HEK293 (cell line): ENCODE results near the gene NRIP2.

Source experiments
- EGR2 ChIP-seq: fragments of 450-650 bp; formaldehyde crosslinking; IDR thresholded peaks from 2 replicates; pipeline ENCODE4 v1.5.1; 2016; ENCODE audit warnings: low read depth, missing biosample characterization, missing genetic modification characterization
- HIC1 ChIP-seq: fragments of 450-650 bp; formaldehyde crosslinking; IDR thresholded peaks from 2 replicates; pipeline ENCODE4 v1.5.1; 2016; ENCODE audit warnings: missing biosample characterization, missing genetic modification characterization
- KLF7 ChIP-seq: fragments of 450-650 bp; formaldehyde crosslinking; IDR thresholded peaks from 2 replicates; pipeline ENCODE4 v1.5.1; 2016; ENCODE audit warnings: missing biosample characterization, missing genetic modification characterization, borderline replicate concordance
- OVOL3 ChIP-seq: fragments of 450-650 bp; formaldehyde crosslinking; IDR thresholded peaks from 2 replicates; pipeline ENCODE4 v1.5.1; 2016; ENCODE audit warnings: missing biosample characterization, missing genetic modification characterization
- SCRT2 ChIP-seq: fragments of 450-650 bp; formaldehyde crosslinking; IDR thresholded peaks from 2 replicates; pipeline ENCODE4 v1.5.1; 2016; ENCODE audit warnings: missing biosample characterization, missing genetic modification characterization
- ZEB2 ChIP-seq: fragments of 450-650 bp; formaldehyde crosslinking; IDR thresholded peaks from 2 replicates; pipeline ENCODE4 v1.5.1; 2016; ENCODE audit warnings: missing biosample characterization, missing genetic modification characterization
- ZFP3 ChIP-seq: fragments of 450-650 bp; formaldehyde crosslinking; IDR thresholded peaks from 2 replicates; pipeline ENCODE4 v1.5.1; 2016; ENCODE audit warnings: low read depth, missing biosample characterization, missing genetic modification characterization
- ZFP41 ChIP-seq: fragments of 450-650 bp; formaldehyde crosslinking; IDR thresholded peaks from 2 replicates; pipeline ENCODE4 v1.5.1; 2016; ENCODE audit warnings: missing biosample characterization, missing genetic modification characterization, borderline replicate concordance
- ZNF112 ChIP-seq: fragments of 450-650 bp; formaldehyde crosslinking; IDR thresholded peaks from 2 replicates; pipeline ENCODE4 v1.5.0; 2017; ENCODE audit warnings: missing biosample characterization, missing genetic modification characterization
- ZNF114 ChIP-seq: fragments of 450-650 bp; formaldehyde crosslinking; IDR thresholded peaks from 2 replicates; pipeline ENCODE4 v1.5.0; 2017; ENCODE audit warnings: missing biosample characterization, missing genetic modification characterization
- ZNF133 ChIP-seq: fragments of 450-650 bp; formaldehyde crosslinking; IDR thresholded peaks from 2 replicates; pipeline ENCODE4 v1.5.1; 2016; ENCODE audit warnings: missing biosample characterization, missing genetic modification characterization
- ZNF155 ChIP-seq: fragments of 450-650 bp; formaldehyde crosslinking; IDR thresholded peaks from 2 replicates; pipeline ENCODE4 v1.5.1; 2016; ENCODE audit warnings: missing biosample characterization, missing genetic modification characterization
- ZNF2 ChIP-seq: fragments of 450-650 bp; formaldehyde crosslinking; IDR thresholded peaks from 2 replicates; pipeline ENCODE4 v1.5.1; 2016; ENCODE audit warnings: missing biosample characterization, missing genetic modification characterization
- ZNF223 ChIP-seq: fragments of 450-650 bp; formaldehyde crosslinking; IDR thresholded peaks from 2 replicates; pipeline ENCODE4 v1.5.1; 2016; ENCODE audit warnings: missing biosample characterization, missing genetic modification characterization
- ZNF239 ChIP-seq: fragments of 450-650 bp; formaldehyde crosslinking; IDR thresholded peaks from 2 replicates; pipeline ENCODE4 v1.5.1; 2016; ENCODE audit warnings: missing biosample characterization, missing genetic modification characterization
- ZNF266 ChIP-seq: fragments of 450-650 bp; formaldehyde crosslinking; IDR thresholded peaks from 2 replicates; pipeline ENCODE4 v1.5.1; 2016; ENCODE audit warnings: missing biosample characterization, missing genetic modification characterization, low read depth
- ZNF473 ChIP-seq: fragments of 450-650 bp; formaldehyde crosslinking; IDR thresholded peaks from 2 replicates; pipeline ENCODE4 v1.5.1; 2017; ENCODE audit warnings: missing biosample characterization, missing genetic modification characterization
- ZNF529 ChIP-seq: fragments of 450-650 bp; formaldehyde crosslinking; IDR thresholded peaks from 2 replicates; pipeline ENCODE4 v1.5.1; 2017; ENCODE audit warnings: missing genetic modification characterization, missing biosample characterization; ENCODE audit not compliant: insufficient replicate concordance
- ZNF747 ChIP-seq: fragments of 450-650 bp; formaldehyde crosslinking; IDR thresholded peaks from 2 replicates; pipeline ENCODE4 v1.5.1; 2016; ENCODE audit warnings: missing biosample characterization, missing genetic modification characterization
- ZNF768 ChIP-seq: fragments of 450-650 bp; formaldehyde crosslinking; IDR thresholded peaks from 2 replicates; pipeline ENCODE4 v1.5.1; 2018; ENCODE audit warnings: missing biosample characterization, mild to moderate bottlenecking, missing genetic modification characterization
- ZNF843 ChIP-seq: fragments of 450-650 bp; formaldehyde crosslinking; IDR thresholded peaks from 2 replicates; pipeline ENCODE4 v1.5.1; 2016; ENCODE audit warnings: missing biosample characterization, missing genetic modification characterization
- TF ChIP-seq, protein P1 (sequence below): fragments of 450-650 bp; formaldehyde crosslinking; conservative IDR thresholded peaks from 2 replicates; pipeline ENCODE4 v1.5.1; 2016; ENCODE audit warnings: low read depth, missing biosample characterization, missing genetic modification characterization
- TF ChIP-seq, protein P2 (sequence below): fragments of 450-650 bp; formaldehyde crosslinking; IDR thresholded peaks from 2 replicates; pipeline ENCODE4 v1.5.1; 2016; ENCODE audit warnings: missing biosample characterization, missing genetic modification characterization
- TF ChIP-seq, protein P3 (sequence below): fragments of 450-650 bp; formaldehyde crosslinking; IDR thresholded peaks from 2 replicates; pipeline ENCODE4 v1.5.1; 2016; ENCODE audit warnings: missing biosample characterization, missing genetic modification characterization
- TF ChIP-seq, protein P4 (sequence below): fragments of 450-650 bp; formaldehyde crosslinking; IDR thresholded peaks from 2 replicates; pipeline ENCODE4 v1.5.1; 2016; ENCODE audit warnings: missing biosample characterization, missing genetic modification characterization

The NRIP2 gene

GRCh38 chr12:2812290-2813213, 22.3 kb downstream of the NRIP2 start, which contains the start of gene ITFG2 (continued):
- TF ChIP-seq, protein P1, sequence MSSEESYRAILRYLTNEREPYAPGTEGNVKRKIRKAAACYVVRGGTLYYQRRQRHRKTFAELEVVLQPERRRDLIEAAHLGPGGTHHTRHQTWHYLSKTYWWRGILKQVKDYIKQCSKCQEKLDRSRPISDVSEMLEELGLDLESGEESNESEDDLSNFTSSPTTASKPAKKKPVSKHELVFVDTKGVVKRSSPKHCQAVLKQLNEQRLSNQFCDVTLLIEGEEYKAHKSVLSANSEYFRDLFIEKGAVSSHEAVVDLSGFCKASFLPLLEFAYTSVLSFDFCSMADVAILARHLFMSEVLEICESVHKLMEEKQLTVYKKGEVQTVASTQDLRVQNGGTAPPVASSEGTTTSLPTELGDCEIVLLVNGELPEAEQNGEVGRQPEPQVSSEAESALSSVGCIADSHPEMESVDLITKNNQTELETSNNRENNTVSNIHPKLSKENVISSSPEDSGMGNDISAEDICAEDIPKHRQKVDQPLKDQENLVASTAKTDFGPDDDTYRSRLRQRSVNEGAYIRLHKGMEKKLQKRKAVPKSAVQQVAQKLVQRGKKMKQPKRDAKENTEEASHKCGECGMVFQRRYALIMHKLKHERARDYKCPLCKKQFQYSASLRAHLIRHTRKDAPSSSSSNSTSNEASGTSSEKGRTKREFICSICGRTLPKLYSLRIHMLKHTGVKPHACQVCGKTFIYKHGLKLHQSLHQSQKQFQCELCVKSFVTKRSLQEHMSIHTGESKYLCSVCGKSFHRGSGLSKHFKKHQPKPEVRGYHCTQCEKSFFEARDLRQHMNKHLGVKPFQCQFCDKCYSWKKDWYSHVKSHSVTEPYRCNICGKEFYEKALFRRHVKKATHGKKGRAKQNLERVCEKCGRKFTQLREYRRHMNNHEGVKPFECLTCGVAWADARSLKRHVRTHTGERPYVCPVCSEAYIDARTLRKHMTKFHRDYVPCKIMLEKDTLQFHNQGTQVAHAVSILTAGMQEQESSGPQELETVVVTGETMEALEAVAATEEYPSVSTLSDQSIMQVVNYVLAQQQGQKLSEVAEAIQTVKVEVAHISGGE (tag by site-specific recombination), result peak; percentile 76
- no peak for TF ChIP-seq ZNF223 (tag by site-specific recombination)
- peak; percentile 94 for TF ChIP-seq ZEB2 (tag by site-specific recombination)
- peak; percentile 65; the same call in 1 of the 2 replicates for TF ChIP-seq KLF7
- TF ChIP-seq ZFP3 (tag by site-specific recombination), result no peak
- TF ChIP-seq HIC1 (tag by site-specific recombination), result no peak
- no peak for TF ChIP-seq ZNF747
- TF ChIP-seq ZNF112 (tag by site-specific recombination), result no peak
- peak; percentile 91 for TF ChIP-seq ZNF843 (tag by site-specific recombination)
- no peak for TF ChIP-seq ZNF768 (tag by site-specific recombination)
- TF ChIP-seq ZNF473 (tag by site-specific recombination), result no peak
- TF ChIP-seq ZNF2 (tag by site-specific recombination), result peak; percentile 99
- TF ChIP-seq ZNF133 (tag by site-specific recombination), result no peak
- no peak for TF ChIP-seq ZNF155 (tag by site-specific recombination)
- no peak for TF ChIP-seq ZNF239
- TF ChIP-seq ZNF529, result no peak
- no peak for TF ChIP-seq EGR2 (tag by site-specific recombination)
- TF ChIP-seq ZFP41 (tag by site-specific recombination), result no peak
- TF ChIP-seq SCRT2 (tag by site-specific recombination), result 0 out of 2 replicates have a peak, but pooled peaks have one; percentile 38
- TF ChIP-seq ZNF266, result no peak
- TF ChIP-seq, protein P2, sequence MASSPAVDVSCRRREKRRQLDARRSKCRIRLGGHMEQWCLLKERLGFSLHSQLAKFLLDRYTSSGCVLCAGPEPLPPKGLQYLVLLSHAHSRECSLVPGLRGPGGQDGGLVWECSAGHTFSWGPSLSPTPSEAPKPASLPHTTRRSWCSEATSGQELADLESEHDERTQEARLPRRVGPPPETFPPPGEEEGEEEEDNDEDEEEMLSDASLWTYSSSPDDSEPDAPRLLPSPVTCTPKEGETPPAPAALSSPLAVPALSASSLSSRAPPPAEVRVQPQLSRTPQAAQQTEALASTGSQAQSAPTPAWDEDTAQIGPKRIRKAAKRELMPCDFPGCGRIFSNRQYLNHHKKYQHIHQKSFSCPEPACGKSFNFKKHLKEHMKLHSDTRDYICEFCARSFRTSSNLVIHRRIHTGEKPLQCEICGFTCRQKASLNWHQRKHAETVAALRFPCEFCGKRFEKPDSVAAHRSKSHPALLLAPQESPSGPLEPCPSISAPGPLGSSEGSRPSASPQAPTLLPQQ (tag by site-specific recombination), result peak; percentile 88
- no peak for TF ChIP-seq ZNF114 (tag by site-specific recombination)
- TF ChIP-seq, protein P3, sequence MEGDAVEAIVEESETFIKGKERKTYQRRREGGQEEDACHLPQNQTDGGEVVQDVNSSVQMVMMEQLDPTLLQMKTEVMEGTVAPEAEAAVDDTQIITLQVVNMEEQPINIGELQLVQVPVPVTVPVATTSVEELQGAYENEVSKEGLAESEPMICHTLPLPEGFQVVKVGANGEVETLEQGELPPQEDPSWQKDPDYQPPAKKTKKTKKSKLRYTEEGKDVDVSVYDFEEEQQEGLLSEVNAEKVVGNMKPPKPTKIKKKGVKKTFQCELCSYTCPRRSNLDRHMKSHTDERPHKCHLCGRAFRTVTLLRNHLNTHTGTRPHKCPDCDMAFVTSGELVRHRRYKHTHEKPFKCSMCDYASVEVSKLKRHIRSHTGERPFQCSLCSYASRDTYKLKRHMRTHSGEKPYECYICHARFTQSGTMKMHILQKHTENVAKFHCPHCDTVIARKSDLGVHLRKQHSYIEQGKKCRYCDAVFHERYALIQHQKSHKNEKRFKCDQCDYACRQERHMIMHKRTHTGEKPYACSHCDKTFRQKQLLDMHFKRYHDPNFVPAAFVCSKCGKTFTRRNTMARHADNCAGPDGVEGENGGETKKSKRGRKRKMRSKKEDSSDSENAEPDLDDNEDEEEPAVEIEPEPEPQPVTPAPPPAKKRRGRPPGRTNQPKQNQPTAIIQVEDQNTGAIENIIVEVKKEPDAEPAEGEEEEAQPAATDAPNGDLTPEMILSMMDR (tag by site-specific recombination), result peak; percentile 35; the same call in 1 of the 2 replicates
- TF ChIP-seq, protein P4, sequence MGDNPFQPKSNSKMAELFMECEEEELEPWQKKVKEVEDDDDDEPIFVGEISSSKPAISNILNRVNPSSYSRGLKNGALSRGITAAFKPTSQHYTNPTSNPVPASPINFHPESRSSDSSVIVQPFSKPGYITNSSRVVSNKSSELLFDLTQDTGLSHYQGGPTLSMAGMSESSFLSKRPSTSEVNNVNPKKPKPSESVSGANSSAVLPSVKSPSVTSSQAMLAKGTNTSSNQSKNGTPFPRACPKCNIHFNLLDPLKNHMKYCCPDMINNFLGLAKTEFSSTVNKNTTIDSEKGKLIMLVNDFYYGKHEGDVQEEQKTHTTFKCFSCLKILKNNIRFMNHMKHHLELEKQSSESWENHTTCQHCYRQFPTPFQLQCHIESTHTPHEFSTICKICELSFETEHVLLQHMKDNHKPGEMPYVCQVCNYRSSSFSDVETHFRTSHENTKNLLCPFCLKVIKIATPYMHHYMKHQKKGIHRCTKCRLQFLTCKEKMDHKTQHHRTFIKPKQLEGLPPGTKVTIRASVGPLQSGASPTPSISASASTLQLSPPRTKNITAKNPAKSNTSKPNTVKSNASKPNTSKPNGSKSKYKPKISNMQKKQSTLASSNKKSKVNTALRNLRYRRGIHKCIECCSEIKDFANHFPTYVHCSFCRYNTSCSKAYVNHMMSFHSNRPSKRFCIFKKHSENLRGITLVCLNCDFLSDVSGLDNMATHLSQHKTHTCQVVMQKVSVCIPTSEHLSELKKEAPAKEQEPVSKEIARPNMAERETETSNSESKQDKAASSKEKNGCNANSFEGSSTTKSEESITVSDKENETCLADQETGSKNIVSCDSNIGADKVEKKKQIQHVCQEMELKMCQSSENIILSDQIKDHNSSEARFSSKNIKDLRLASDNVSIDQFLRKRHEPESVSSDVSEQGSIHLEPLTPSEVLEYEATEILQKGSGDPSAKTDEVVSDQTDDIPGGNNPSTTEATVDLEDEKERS (tag by site-specific recombination), result no peak
- peak; percentile 96 for TF ChIP-seq OVOL3 (tag by site-specific recombination)
